GM21576 (cell line): Measurements from ENCODE around the gene MIS12.

Experiments used
- ATAC-seq: cut with Tn5 transposase; IDR thresholded peaks from one replicate; pipeline ENCODE4 v1.9.1; 2021; ENCODE audit warnings: mild to moderate bottlenecking, moderate library complexity; ENCODE audit not compliant: unreplicated experiment

Gene MIS12

GRCh38 chr17:5486206-5487124, at the start of gene MIS12:
TSS of gene MIS12 (plus strand) at chr17:5486566. CDS start at chr17:5488863, 2,297 bp downstream.
- ATAC-seq, result peak; percentile 80

- no peak for ATAC-seq
Measured at GRCh38 chr17:5437721-5438317, 48.5 kb upstream of the MIS12 start.

- ATAC-seq, result peak; percentile 72
Measured at GRCh38 chr17:5438716-5439445, 47.5 kb upstream of the MIS12 start, which contains the start of gene C1QBP. TSS of gene C1QBP (minus strand) at chr17:5439155. CDS start at chr17:5439073, 82 bp downstream.

GRCh38 chr17:5439446-5439764, 47.0 kb upstream of the MIS12 start:
- no peak for ATAC-seq

GRCh38 chr17:5443728-5444127, 42.6 kb upstream of the MIS12 start:
- ATAC-seq, result no peak

- no peak for ATAC-seq
Measured at GRCh38 chr17:5444209-5444608, 42.2 kb upstream of the MIS12 start.

GRCh38 chr17:5446786-5447185, 39.6 kb upstream of the MIS12 start:
- no peak for ATAC-seq

- ATAC-seq, result no peak
Measured at GRCh38 chr17:5464717-5465507, 21.5 kb upstream of the MIS12 start.

GRCh38 chr17:5466295-5466694, 20.1 kb upstream of the MIS12 start:
- ATAC-seq, result no peak

GRCh38 chr17:5467416-5467815, 18.9 kb upstream of the MIS12 start:
- ATAC-seq, result no peak

GRCh38 chr17:5468075-5468473, 18.3 kb upstream of the MIS12 start:
- peak; percentile 7 for ATAC-seq

GRCh38 chr17:5472511-5472910, 13.9 kb upstream of the MIS12 start:
- ATAC-seq, result no peak

- no peak for ATAC-seq
Measured at GRCh38 chr17:5473906-5474305, 12.5 kb upstream of the MIS12 start.

GRCh38 chr17:5478992-5479391, 7.4 kb upstream of the MIS12 start:
- no peak for ATAC-seq

- ATAC-seq, result no peak
Measured at GRCh38 chr17:5480962-5481361, 5.4 kb upstream of the MIS12 start.

- no peak for ATAC-seq
Measured at GRCh38 chr17:5481451-5481850, 4.9 kb upstream of the MIS12 start.

GRCh38 chr17:5485270-5486205, 828 bp upstream of the MIS12 start, which contains the start of gene DERL2:
TSS of gene DERL2 (minus strand) at chr17:5486178. CDS start at chr17:5486161, 17 bp downstream.
- peak; percentile 18 for ATAC-seq

- no peak for ATAC-seq
Measured at GRCh38 chr17:5488752-5489151, 2.4 kb downstream of the MIS12 start.

GRCh38 chr17:5492970-5493369, 6.6 kb downstream of the MIS12 start:
- ATAC-seq, result no peak
